PC-9 (cell line): ENCODE results near the gene ZDHHC14. TPM values are rescaled to one million over a fixed set of nuclear protein-coding genes. Genes with fewer than 3 reads are reported as not detected.

Experiments used
- BruUV-seq: library from RNA; stranded (reverse); fragments of 400-500 nt; replicated peaks from 2 replicates; lab custom pipeline; 2021; lab: Mats Ljungman, UMichigan
- CTCF ChIA-PET: fragments of 300-600 bp; sonication (Branson Sonifier 250); formaldehyde crosslinking; loops from one replicate; lab custom pipeline; 2022; ENCODE audit warnings: antibody characterized with exemption; lab: Charles Lee
- POLR2A ChIA-PET: fragments of 300-600 bp; sonication (Branson Sonifier 250); formaldehyde crosslinking; loops from one replicate; lab custom pipeline; 2022; ENCODE audit warnings: antibody characterized with exemption; ENCODE audit not compliant: unreplicated experiment; lab: Charles Lee
- DNase-seq, 2 experiments: peaks; one replicate each; pipeline versions ENCODE4 v3.0.0 to v3.0.0-alpha.2; 2015 to 2022; ENCODE audit warnings: mixed read lengths in 1 of 2
- H2AFZ ChIP-seq: fragments of 200-600 bp; sonication (generic); 2 replicates; pipeline ENCODE4 v1.8.1; 2017; ENCODE audit warnings: antibody characterized with exemption
- H3F3A ChIP-seq: fragments of 200-600 bp; sonication (generic); 2 replicates; pipeline ENCODE4 v1.8.1; 2017; ENCODE audit warnings: antibody characterized with exemption, mild to moderate bottlenecking, low read depth; ENCODE audit not compliant: insufficient read depth
- H3K27ac ChIP-seq: fragments of 200-600 bp; sonication (generic); 2 replicates; pipeline ENCODE4 v1.6.1; 2016; ENCODE audit warnings: mixed run types
- H3K27me3 ChIP-seq: fragments of 200-600 bp; sonication (generic); 2 replicates; pipeline ENCODE4 v1.6.1; 2016; ENCODE audit warnings: low read depth, mixed run types; ENCODE audit not compliant: insufficient read depth
- H3K36me3 ChIP-seq: fragments of 200-600 bp; sonication (generic); 2 replicates; pipeline ENCODE4 v1.6.1; 2016; ENCODE audit warnings: low read depth, mixed run types
- H3K4me1 ChIP-seq: fragments of 200-600 bp; sonication (generic); replicated peaks from 2 replicates; pipeline ENCODE4 v1.6.1; 2016; ENCODE audit warnings: mixed run types; ENCODE audit not compliant: insufficient read depth
- H3K4me2 ChIP-seq: fragments of 200-600 bp; sonication (generic); 2 replicates; pipeline ENCODE4 v1.6.1; 2017; ENCODE audit warnings: mixed run types
- H3K4me3 ChIP-seq: fragments of 200-600 bp; sonication (generic); 2 replicates; pipeline ENCODE4 v1.6.1; 2016; ENCODE audit warnings: mixed run types
- H3K79me2 ChIP-seq: fragments of 200-600 bp; sonication (generic); 2 replicates; pipeline ENCODE4 v1.6.1; 2017; ENCODE audit warnings: low read depth, mixed run types
- H3K9me2 ChIP-seq: fragments of 200-600 bp; sonication (generic); 2 replicates; pipeline ENCODE4 v1.8.1; 2017; ENCODE audit warnings: mild to moderate bottlenecking; ENCODE audit not compliant: insufficient read depth
- H3K9me3 ChIP-seq: fragments of 200-600 bp; sonication (generic); 2 replicates; pipeline ENCODE4 v1.8.1; 2016; ENCODE audit warnings: low read depth; ENCODE audit not compliant: insufficient read depth
- H4K20me1 ChIP-seq: fragments of 200-600 bp; sonication (generic); 2 replicates; pipeline ENCODE4 v1.8.1; 2017; ENCODE audit not compliant: insufficient read depth
- CTCF ChIP-seq: fragments of 200-600 bp; sonication (generic); conservative IDR thresholded peaks from 2 replicates; pipeline ENCODE4 v1.6.1; 2017; ENCODE audit warnings: mixed run types, antibody characterized with exemption, mild to moderate bottlenecking, moderate library complexity
- EZH2 ChIP-seq: fragments of 200-600 bp; sonication (generic); IDR thresholded peaks from 2 replicates; pipeline ENCODE4 v1.8.0; 2017; ENCODE audit warnings: antibody characterized with exemption, low read depth
- intact Hi-C: fragments of 100-400 bp; cut with micrococcal nuclease; formaldehyde crosslinking; loops from one replicate; pipeline ENCODE4 v1.10.0; 2022; ENCODE audit not compliant: unreplicated experiment
- total RNA-seq: library from RNA; stranded (reverse); gene quantifications from 2 replicates; pipeline ENCODE4 v1.2.3, GENCODE V29; 2021

ZDHHC14 gene
- total RNA-seq, 1 experiment from 2014 or later: 5.6 TPM

GRCh38 chr6:157497579-157497978, 116.6 kb downstream of the ZDHHC14 start:
- CTCF ChIA-PET: no interaction called here
- intact Hi-C loops: no loop called here
- H2AFZ ChIP-seq: no peak overlapping the region
- no peak overlapping the region for H3K27ac ChIP-seq
- TF ChIP-seq EZH2 (no peak), CTCF (no peak)
- no TSS peak for BruUV-seq
- H3K4me1 ChIP-seq: no peaks in the 10 kb centered on the region
- H3K9me3 ChIP-seq: no peaks in the 10 kb centered on the region
- H3K36me3 ChIP-seq: no peaks in the 10 kb centered on the region
- H3K27me3 ChIP-seq: no peaks in the 10 kb centered on the region
- H3K4me2 ChIP-seq: no peak overlapping the region
- no peaks in the 10 kb centered on the region for H3F3A ChIP-seq
- POLR2A ChIA-PET: no interaction called here
- no peaks in the 10 kb centered on the region for H3K9me2 ChIP-seq
- no peak overlapping the region for H3K4me3 ChIP-seq
- DNase-seq: no peak
- no peaks in the 10 kb centered on the region for H3K79me2 ChIP-seq
- no peaks in the 10 kb centered on the region for H4K20me1 ChIP-seq

- H3K4me3 ChIP-seq: no peak overlapping the region
- H2AFZ ChIP-seq: no peak overlapping the region
- no peaks in the 10 kb centered on the region for H4K20me1 ChIP-seq
- H3K4me2 ChIP-seq: no peak overlapping the region
- H3K79me2 ChIP-seq: no peaks in the 10 kb centered on the region
- intact Hi-C loops: no loop called here
- no peak overlapping the region for H3K27ac ChIP-seq
- H3K27me3 ChIP-seq: no peaks in the 10 kb centered on the region
- TF ChIP-seq CTCF: no peak
- TF ChIP-seq EZH2: no peak
- no peaks in the 10 kb centered on the region for H3K4me1 ChIP-seq
- no peaks in the 10 kb centered on the region for H3K9me2 ChIP-seq
- 0 out of 2 replicates have a peak, but pooled peaks cover 4% of the 10 kb centered on the region for H3K9me3 ChIP-seq
- no TSS peak for BruUV-seq
- H3K36me3 ChIP-seq: no peaks in the 10 kb centered on the region
- no peak for DNase-seq
- ChIA-PET CTCF (no interaction called here), POLR2A (no interaction called here)
- no peaks in the 10 kb centered on the region for H3F3A ChIP-seq
Measured at GRCh38 chr6:157498817-157499216, 117.8 kb downstream of the ZDHHC14 start.

- H3K4me1 ChIP-seq: no peaks in the 10 kb centered on the region
- H3K27me3 ChIP-seq: no peaks in the 10 kb centered on the region
- H3K4me3 ChIP-seq: no peak overlapping the region
- H3K79me2 ChIP-seq: no peaks in the 10 kb centered on the region
- ChIA-PET CTCF (no interaction called here), POLR2A (interaction anchor here (0.7 kb wide), 1 partner anchor 18 kb away, joined by 5 read pairs; no protein-coding TSS in a partner anchor)
- H4K20me1 ChIP-seq: no peaks in the 10 kb centered on the region
- DNase-seq: no peak
- H3F3A ChIP-seq: no peaks in the 10 kb centered on the region
- 0 out of 2 replicates have a peak, but pooled peaks cover 4% of the 10 kb centered on the region for H3K9me3 ChIP-seq
- no peak overlapping the region for H3K4me2 ChIP-seq
- intact Hi-C loops: no loop called here
- H3K36me3 ChIP-seq: no peaks in the 10 kb centered on the region
- H2AFZ ChIP-seq: no peak overlapping the region
- H3K9me2 ChIP-seq: no peaks in the 10 kb centered on the region
- BruUV-seq: no TSS peak
- H3K27ac ChIP-seq: no peak overlapping the region
- TF ChIP-seq EZH2: no peak
- no peak for TF ChIP-seq CTCF
Measured at GRCh38 chr6:157500022-157500421, 119.0 kb downstream of the ZDHHC14 start.
